ENCODE measurements around the gene OMP. TPM values are rescaled to one million over a fixed set of nuclear protein-coding genes. Genes with fewer than 3 reads are reported as not detected.
"Not testable (repeated sequence)": the region's sequence is repeated elsewhere in the genome, so short reads cannot be mapped to it uniquely, and the experiment has no call there.

Gene OMP
- not detected in 2 replicates for total RNA-seq (2014; rRNA removed; shearing (Covaris generic))

DNA sequence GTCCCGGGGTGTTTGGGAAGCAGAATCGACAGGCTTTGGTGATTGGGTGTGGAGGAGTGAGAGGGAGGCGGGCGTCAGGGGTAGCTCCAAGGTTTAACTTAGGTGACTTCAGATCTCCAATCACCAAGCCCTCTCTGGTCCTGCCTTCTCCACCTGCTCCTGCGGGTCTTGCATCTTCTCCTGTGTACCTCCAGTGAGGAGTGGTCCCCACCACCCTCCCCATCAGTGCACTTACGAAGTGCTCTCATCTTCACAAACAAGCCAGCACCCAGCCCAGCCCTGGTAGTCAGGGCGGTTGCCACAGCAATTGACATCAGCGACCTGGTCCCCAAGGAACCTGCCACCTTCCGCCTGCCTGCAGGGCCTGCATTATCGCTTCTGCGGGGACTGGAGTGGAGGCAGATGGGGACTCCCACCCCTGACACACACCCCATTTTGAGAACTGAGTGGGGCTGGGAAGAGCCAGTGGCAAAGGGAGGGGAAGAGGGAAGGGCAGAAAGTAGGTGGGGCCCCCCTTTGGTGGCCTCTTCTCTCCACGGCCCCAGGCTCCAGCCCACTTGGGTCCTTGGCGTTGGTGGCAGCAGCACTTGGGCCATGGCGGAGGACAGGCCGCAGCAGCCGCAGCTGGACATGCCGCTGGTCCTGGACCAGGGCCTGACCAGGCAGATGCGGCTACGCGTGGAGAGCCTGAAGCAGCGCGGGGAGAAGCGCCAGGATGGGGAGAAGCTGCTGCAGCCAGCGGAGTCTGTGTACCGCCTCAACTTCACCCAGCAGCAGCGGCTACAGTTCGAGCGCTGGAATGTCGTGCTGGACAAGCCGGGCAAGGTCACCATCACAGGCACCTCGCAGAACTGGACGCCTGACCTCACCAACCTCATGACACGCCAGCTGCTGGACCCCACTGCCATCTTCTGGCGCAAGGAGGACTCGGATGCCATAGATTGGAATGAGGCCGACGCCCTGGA lies at the start of gene OMP:
OMP (plus strand) TSS at position 595 of the 965 bp plus-strand sequence; CDS start at position 595, 0 bp downstream.
- DNase-seq (ENCODE audit: low spot score): no peak

DNA sequence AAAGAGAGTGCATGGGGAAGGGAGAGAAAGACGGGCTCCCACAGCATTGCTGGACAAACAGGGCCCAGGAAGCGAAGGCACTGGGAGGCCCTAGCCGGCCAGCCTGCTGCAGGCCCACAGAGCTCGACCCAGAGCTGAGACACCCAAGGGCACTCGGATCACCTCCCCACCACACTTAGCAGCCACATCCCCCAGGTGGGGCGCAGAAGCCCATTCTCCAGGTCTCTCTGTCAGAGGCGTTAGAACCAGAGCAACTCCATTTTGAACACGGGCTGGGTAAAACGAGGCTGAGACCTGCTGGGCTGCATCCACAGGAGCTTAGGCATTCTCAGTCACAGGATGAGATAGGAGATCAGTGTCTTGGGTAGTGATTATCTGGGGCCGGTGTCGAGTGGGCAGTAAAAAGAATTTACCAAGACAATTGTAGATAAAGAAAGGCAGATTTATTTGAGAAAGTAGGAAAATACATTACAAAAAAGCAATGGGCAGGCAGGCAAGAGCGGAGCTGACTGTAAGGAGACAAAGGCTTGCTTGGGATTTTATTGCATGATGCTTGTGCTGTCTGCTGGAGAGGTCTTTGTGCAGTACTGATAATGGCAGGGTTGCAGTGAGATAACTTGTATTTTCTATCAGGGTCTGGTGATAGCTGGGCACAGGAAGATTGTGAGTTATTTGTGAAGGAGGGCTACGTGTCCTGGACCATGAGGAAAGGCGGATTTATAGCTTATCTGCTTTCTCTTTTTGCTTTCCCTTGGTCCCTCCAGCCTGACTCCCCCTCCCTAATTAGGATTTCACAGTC lies 49.2 kb upstream of the OMP start:
- no peak for DNase-seq (ENCODE audit: low spot score)

DNA sequence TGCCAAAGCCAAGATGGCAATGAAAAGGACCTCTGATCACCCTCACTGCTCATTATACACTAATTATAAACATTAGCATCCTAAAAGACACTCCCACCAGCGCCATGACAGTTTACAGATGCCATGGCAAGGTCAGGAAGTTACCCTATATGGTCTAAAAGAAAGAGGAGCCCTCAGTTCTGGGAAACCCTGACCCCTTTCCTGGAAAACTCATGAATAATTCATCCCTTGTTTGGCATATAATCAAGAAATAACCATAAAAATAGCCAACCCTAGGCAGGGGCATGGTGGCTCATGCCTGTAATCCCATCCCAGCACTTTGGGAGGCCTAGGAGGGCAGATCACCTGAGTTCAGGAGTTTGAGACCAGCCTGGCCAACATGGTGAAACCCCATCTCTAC lies 48.6 kb upstream of the OMP start:
- no peak for DNase-seq (ENCODE audit: low spot score)

GRCh38 chr11:77055101-77055561 lies 47.5 kb upstream of the OMP start:
- DNase-seq (ENCODE audit: low spot score): no peak

DNA sequence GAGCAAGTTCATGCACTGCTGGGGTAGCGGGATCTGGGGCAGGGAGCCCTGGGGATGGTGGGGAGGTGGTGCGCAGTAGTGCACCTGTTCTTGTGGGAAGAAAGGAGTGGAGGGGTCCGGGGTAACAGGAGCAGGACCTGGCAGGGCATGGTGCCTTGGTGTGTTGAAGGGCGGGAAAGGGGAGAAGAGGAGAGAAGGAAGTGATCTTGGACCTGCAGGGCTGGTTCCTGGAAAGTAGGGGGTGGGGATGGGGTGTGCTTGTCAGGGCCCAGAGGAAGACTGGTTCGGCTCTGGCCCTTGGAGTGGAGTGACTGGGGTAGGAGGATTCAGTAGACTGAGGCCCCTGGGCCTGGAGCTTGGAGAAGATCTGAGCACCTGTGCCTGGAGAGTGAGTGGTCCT lies 46.7 kb upstream of the OMP start:
- no peak for DNase-seq (ENCODE audit: low spot score)

- no peak for DNase-seq (ENCODE audit: low spot score)
Observed at GRCh38 chr11:77056814-77057402, 45.7 kb upstream of the OMP start.

- DNase-seq (ENCODE audit: low spot score): no peak
Observed at GRCh38 chr11:77057938-77058474, 44.6 kb upstream of the OMP start.

DNA sequence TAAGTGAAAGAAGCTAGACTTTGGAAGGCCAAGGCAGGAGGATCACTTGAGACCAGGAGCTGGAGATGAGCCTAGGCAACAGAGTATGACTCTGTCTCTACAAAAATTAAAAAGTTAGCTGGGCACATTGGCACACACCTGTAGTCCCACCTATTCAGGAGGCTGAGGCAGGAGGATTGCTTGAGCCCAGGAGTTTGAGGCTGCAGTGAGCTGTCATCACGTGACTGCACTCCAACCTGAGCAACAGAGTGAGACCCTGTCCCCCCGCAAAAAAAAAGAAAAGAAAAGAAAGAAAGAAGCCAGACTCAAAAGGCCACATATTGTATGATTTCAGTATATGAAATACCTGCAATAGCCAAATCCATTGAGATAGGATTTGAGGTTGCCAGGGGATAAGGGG lies 43.7 kb upstream of the OMP start:
- DNase-seq (ENCODE audit: low spot score): no peak

DNA sequence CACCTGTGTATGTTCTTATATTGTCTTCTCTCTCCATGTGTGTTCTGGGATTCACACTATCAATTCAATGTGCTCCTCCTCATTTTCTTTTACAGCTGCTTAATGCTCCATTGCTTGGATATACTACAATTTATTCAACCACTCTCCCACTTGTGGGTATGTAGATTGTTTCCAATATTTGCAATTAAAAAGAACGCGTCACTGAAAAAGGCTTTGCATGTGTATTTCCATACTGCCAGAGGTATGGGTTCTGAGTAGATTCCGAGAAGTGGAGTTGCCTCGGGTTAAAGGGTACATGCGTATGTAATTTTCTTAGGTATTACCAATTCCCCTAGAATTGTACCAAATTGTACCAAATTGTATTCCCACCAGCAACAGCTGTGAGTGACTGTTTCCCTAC lies 42.8 kb upstream of the OMP start:
- no peak for DNase-seq (ENCODE audit: low spot score)

GRCh38 chr11:77060234-77060633 lies 42.4 kb upstream of the OMP start:
- no peak for DNase-seq (ENCODE audit: low spot score)

- not testable (repeated sequence) for DNase-seq (ENCODE audit: low spot score)
Observed at GRCh38 chr11:77061258-77061657, 41.4 kb upstream of the OMP start.

GRCh38 chr11:77062924-77063323 lies 39.7 kb upstream of the OMP start:
- no peak for DNase-seq (ENCODE audit: low spot score)

GRCh38 chr11:77063407-77063806 lies 39.2 kb upstream of the OMP start:
- DNase-seq (ENCODE audit: low spot score): no peak

GRCh38 chr11:77063861-77064260 lies 38.8 kb upstream of the OMP start:
- DNase-seq (ENCODE audit: low spot score): no peak

DNA sequence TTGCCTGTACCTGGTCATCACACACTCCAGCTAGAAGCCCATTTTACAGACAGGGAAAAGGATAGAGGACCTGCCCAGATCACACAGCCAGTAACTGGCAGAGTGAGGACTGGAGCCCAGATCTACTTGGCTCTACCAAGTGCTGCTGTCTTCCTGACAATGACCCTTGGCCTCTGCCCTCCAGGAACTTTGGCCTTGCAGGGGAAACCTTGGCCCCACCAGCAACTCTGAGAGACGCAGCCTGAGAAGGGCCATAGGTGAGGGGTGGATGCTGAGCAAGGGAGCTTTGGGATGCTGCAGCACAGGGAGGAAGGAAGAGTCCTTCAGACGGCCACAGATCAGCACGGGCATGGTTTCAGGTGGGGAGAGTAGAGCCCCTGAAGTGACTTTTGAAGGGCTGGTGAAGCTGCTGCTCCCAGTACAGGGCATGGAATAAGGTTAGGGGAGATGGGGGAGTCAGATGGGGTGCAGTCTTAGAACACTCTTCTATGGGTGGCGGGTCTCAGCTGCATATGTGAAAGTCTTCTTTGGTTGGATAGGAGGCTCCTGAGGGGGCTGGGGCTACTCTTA lies 37.9 kb upstream of the OMP start:
- no peak for DNase-seq (ENCODE audit: low spot score)

- DNase-seq (ENCODE audit: low spot score): no peak
Observed at GRCh38 chr11:77065878-77066228, 36.8 kb upstream of the OMP start.

DNA sequence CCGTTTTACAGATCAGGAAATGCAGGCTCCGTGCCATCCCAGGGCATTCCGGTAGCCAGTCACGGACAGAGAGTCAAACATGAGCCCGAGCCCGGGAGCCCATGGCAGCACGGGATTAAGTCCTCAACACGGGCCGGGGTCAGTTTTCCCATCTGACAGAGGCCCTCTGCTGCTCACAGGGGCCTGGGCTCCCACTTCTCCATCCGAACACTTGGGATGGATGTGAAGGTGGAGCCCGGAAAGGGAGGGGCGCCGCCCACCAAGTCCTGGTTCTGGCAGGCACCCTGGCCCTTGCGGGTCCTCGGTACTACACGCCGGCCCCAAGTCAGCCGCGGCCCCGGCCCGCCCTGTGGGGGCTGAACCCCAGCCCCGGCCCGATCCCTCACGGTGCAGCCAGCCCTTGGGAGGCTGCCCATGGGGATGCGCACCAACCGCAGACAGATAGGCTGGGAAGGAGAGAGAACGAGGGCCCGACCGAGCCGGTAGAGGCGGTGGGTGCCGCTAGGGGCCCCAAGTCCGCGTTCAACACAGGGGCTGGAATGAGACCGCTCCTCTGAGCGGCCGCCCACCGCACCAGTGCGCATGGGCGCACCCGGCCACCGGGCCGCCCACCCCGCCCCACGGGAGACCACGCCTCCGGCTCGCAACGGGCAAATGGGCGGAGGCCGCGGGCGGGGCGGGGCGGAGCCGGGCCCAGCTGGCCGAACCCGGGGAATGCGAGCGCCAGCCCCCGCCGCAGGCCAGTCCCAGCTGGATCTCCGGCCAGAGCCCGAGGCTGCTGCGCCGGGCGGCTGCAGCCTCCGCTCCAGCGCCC lies 36.2 kb upstream of the OMP start, which contains the start of gene CAPN5:
CAPN5 (plus strand) TSS at position 743 of the 814 bp plus-strand sequence. CDS start 17,916 bp downstream, outside the sequence.
- DNase-seq (ENCODE audit: low spot score): peak; percentile 80

- no peak for DNase-seq (ENCODE audit: low spot score)
Observed at GRCh38 chr11:77067861-77068443, 34.7 kb upstream of the OMP start.

GRCh38 chr11:77068457-77069335 lies 33.9 kb upstream of the OMP start:
- no peak for DNase-seq (ENCODE audit: low spot score)
